Endothelial cell of umbilical vein (primary cell): ENCODE measurements around the gene LRCH1. TPM values are rescaled to one million over a fixed set of nuclear protein-coding genes. Genes with fewer than 3 reads are reported as not detected.
A peak's percentile ranks its signal among the peaks of the same experiment; 100 is the strongest.

Source experiments
- BruUV-seq: library from RNA; stranded (reverse); fragments of 400-500 nt; replicated peaks from 2 replicates; lab custom pipeline; 2021; lab: Mats Ljungman, UMichigan
- CTCF ChIA-PET: fragments of 300-600, 350-600 bp; sonication (Branson Sonifier 250); formaldehyde crosslinking; loops from one replicate; lab custom pipeline; 2021; ENCODE audit warnings: antibody characterized with exemption, inconsistent platforms; lab: Charles Lee
- POLR2A ChIA-PET: fragments of 300-600, 350-600 bp; sonication (Branson Sonifier 250); formaldehyde crosslinking; loops from one replicate; lab custom pipeline; 2021; ENCODE audit warnings: antibody characterized with exemption, inconsistent platforms; lab: Charles Lee
- DNase-seq: peaks from one replicate; pipeline ENCODE4 v3.0.0-alpha.2; 2011; ENCODE audit warnings: low read depth, low spot score
- FAIRE-seq: peaks from 2 replicates; lab custom pipeline; 2011; peaks lifted over from hg19 to GRCh38; lab: Jason Lieb, UNC
- H2AFZ ChIP-seq: 2 replicates; pipeline ENCODE4 v1.6.0; 2012; ENCODE audit warnings: low read depth, low read length, control low read depth, inconsistent platforms
- H3K27ac ChIP-seq: 2 replicates; pipeline ENCODE4 v1.5.1; 2011; ENCODE audit warnings: low read depth, mild to moderate bottlenecking, control low read depth, low read length, moderate library complexity; ENCODE audit not compliant: insufficient read depth
- H3K27me3 ChIP-seq, 2 experiments: 2 replicates each; pipeline versions ENCODE4 v1.6.0 to v1.6.1; 2011; ENCODE audit warnings: low read length in 2 of 2, mixed read lengths in 1 of 2; ENCODE audit not compliant: control insufficient read depth in 2 of 2, insufficient read depth in 2 of 2
- H3K36me3 ChIP-seq, 2 experiments: 2 replicates in 1 of 2; 3 replicates in 1 of 2; pipeline ENCODE4 v1.5.1; 2011; ENCODE audit warnings: low read length in 2 of 2, mild to moderate bottlenecking in 1 of 2, moderate library complexity in 1 of 2; ENCODE audit not compliant: control insufficient read depth in 2 of 2, insufficient read depth in 2 of 2; ENCODE audit errors: extremely low read depth in 1 of 2
- H3K4me1 ChIP-seq: 3 replicates; pipeline ENCODE4 v1.5.1; 2011; ENCODE audit warnings: mild to moderate bottlenecking, low read length; ENCODE audit not compliant: control insufficient read depth, insufficient read depth; ENCODE audit errors: extremely low read depth
- H3K4me2 ChIP-seq: 2 replicates; pipeline ENCODE4 v1.6.1; 2011; ENCODE audit warnings: low read length, control low read depth, mixed read lengths; ENCODE audit not compliant: insufficient read depth
- H3K4me3 ChIP-seq, 3 experiments: fragments of 200-600 bp in 1 of 3; sonication (generic), shearing (Covaris generic) in 1 of 3; replicated peaks in 1 of 3; 2 replicates each; pipeline ENCODE4 v1.5.1; 2011 to 2016; ENCODE audit warnings: control low read depth in 3 of 3, low read length in 3 of 3, mild to moderate bottlenecking in 2 of 3, inconsistent platforms in 1 of 3, low read depth in 1 of 3, moderate library complexity in 1 of 3; ENCODE audit not compliant: insufficient read depth in 1 of 3
- H3K79me2 ChIP-seq: 2 replicates; pipeline ENCODE4 v1.6.0; 2012; ENCODE audit warnings: low read length, inconsistent platforms; ENCODE audit not compliant: control insufficient read depth, insufficient read depth
- H3K9ac ChIP-seq: replicated peaks from 2 replicates; pipeline ENCODE3; 2011; ENCODE audit warnings: low read length, control low read depth; ENCODE audit not compliant: insufficient read depth; ENCODE audit errors: extremely low read depth
- H3K9me1 ChIP-seq: replicated peaks from 3 replicates; pipeline ENCODE4 v1.6.0; 2011; ENCODE audit warnings: mild to moderate bottlenecking, low read length; ENCODE audit not compliant: control insufficient read depth, insufficient read depth; ENCODE audit errors: extremely low read depth
- H3K9me3 ChIP-seq: replicated peaks from 2 replicates; pipeline ENCODE4 v1.5.1; 2012; ENCODE audit warnings: low read length, inconsistent platforms; ENCODE audit not compliant: control insufficient read depth, insufficient read depth
- H4K20me1 ChIP-seq: replicated peaks from 2 replicates; pipeline ENCODE3; 2011; ENCODE audit warnings: mild to moderate bottlenecking, low read length; ENCODE audit not compliant: control insufficient read depth, insufficient read depth; ENCODE audit errors: extremely low read depth
- CTCF ChIP-seq, 2 donors: IDR thresholded peaks; 1 replicate in 1 of 2; 2 replicates in 1 of 2; pipeline ENCODE4 v1.5.1; 2011; ENCODE audit warnings: low read length in 2 of 2, mild to moderate bottlenecking in 2 of 2, moderate library complexity in 2 of 2, control low read depth in 1 of 2, inconsistent platforms in 1 of 2, low read depth in 1 of 2; ENCODE audit not compliant: insufficient read depth in 1 of 2; ENCODE audit errors: extremely low read depth in 1 of 2
- EZH2 ChIP-seq: IDR thresholded peaks from 2 replicates; pipeline ENCODE4 v1.6.1; 2012; ENCODE audit warnings: borderline replicate concordance, low read depth, mild to moderate bottlenecking, moderate library complexity, low read length, inconsistent platforms; ENCODE audit not compliant: severe bottlenecking
- FOS ChIP-seq: IDR thresholded peaks from 2 replicates; pipeline ENCODE4 v1.6.1; 2011; ENCODE audit warnings: mild to moderate bottlenecking, low read length, moderate library complexity, borderline replicate concordance; ENCODE audit not compliant: insufficient read depth
- GATA2 ChIP-seq: IDR thresholded peaks from 2 replicates; pipeline ENCODE4 v1.7.0; 2011; ENCODE audit warnings: low read depth, mild to moderate bottlenecking, moderate library complexity, mixed read lengths, low read length; ENCODE audit not compliant: insufficient read length, insufficient read depth
- JUN ChIP-seq: IDR thresholded peaks from 2 replicates; pipeline ENCODE4 v1.6.1; 2011; ENCODE audit warnings: borderline replicate concordance, low read depth; ENCODE audit not compliant: insufficient read length, insufficient read depth
- MAX ChIP-seq: IDR thresholded peaks from 2 replicates; pipeline ENCODE4 v1.6.1; 2011; ENCODE audit not compliant: insufficient read depth, insufficient read length
- MYC ChIP-seq: IDR thresholded peaks from one replicate; pipeline ENCODE4 v1.6.1; 2011; ENCODE audit warnings: mild to moderate bottlenecking, low read depth, low read length
- POLR2A ChIP-seq: IDR thresholded peaks from 2 replicates; pipeline ENCODE4 v1.6.1; 2012; ENCODE audit warnings: low read depth, mild to moderate bottlenecking, control low read depth, low read length
- POLR2AphosphoS5 ChIP-seq: IDR thresholded peaks from 2 replicates; pipeline ENCODE4 v1.6.1; 2012; ENCODE audit warnings: low read depth, mild to moderate bottlenecking, control low read depth, low read length, moderate library complexity; ENCODE audit not compliant: insufficient read depth
- dilution Hi-C: fragments of 300-500 bp; cut with MboI; formaldehyde crosslinking; loops from one replicate; pipeline ENCODE4 v1.15.0; 2019; ENCODE audit warnings: low sequenced_read_pairs; ENCODE audit not compliant: extremely low pct_ligation_motif_present
- intact Hi-C: fragments of 100-400 bp; cut with micrococcal nuclease; formaldehyde crosslinking; loops from one replicate; pipeline ENCODE4 v1.10.0; 2022
- polyA plus RNA-seq, 4 experiments: library from polyadenylated mRNA; depleted of rRNA in 3 of 4; stranded (reverse) in 3 of 4; unstranded in 1 of 4; fragments of >200 nt; gene quantifications; 2 replicates each; pipeline versions ENCODE4 v1.2.1 to v1.2.3, GENCODE V29; 2011 to 2012; ENCODE audit warnings: missing spikeins in 1 of 4
- total RNA-seq: library from RNA; stranded (reverse); gene quantifications from 2 replicates; pipeline ENCODE4 v1.2.3, GENCODE V29; 2021

The LRCH1 gene
- total and polyA plus RNA-seq, 2 donors (not counting 3 experiments of a cell fraction or from before 2014, with no cell fraction given): 5.4 to 16.5 TPM

GRCh38 chr13:46662690-46663089 is 109.7 kb downstream of the LRCH1 start:
- no peak overlapping the region for H3K4me3 ChIP-seq
- peak overlapping the region; percentile 12 for H3K4me2 ChIP-seq
- no peaks in the 10 kb centered on the region for H3K9me1 ChIP-seq
- H3K9me3 ChIP-seq: no peaks in the 10 kb centered on the region
- H3K79me2 ChIP-seq: peaks cover 17% of the 10 kb centered on the region
- H4K20me1 ChIP-seq: no peaks in the 10 kb centered on the region
- H3K27ac ChIP-seq: peak overlapping the region; percentile 46
- FAIRE-seq (no peak), DNase-seq (no peak)
- no peaks in the 10 kb centered on the region for H3K27me3 ChIP-seq
- POLR2A ChIA-PET: no interaction called here
- peaks cover 37% of the 10 kb centered on the region for H3K4me1 ChIP-seq
- no TSS peak for BruUV-seq
- H3K36me3 ChIP-seq: no peaks in the 10 kb centered on the region
- TF ChIP-seq FOS: no peak
- TF ChIP-seq CTCF (IDR thresholded peaks at IDR 0.05; ENCODE audit: extremely low read depth in 1 of 2, insufficient read depth in 1 of 2, low read depth in 1 of 2, low read length in 2 of 2): no peak
- no peak for TF ChIP-seq MYC
- no peak for TF ChIP-seq EZH2
- no peak for TF ChIP-seq MAX
- no peak for TF ChIP-seq POLR2AphosphoS5
- no peak for TF ChIP-seq JUN
- no peak for TF ChIP-seq GATA2
- no peak for TF ChIP-seq POLR2A
- intact Hi-C loops (loop anchor here (1.0 to 2.0 kb wide), 3 partner anchors 7 to 109 kb away; partner anchors contain the start of gene LRCH1), dilution Hi-C loops (no loop called here)
- CTCF ChIA-PET: interaction anchor here (0.9 to 1.9 kb wide), 4 partner anchors 8 to 110 kb away, joined by 3 to 6 read pairs (median 3); no protein-coding TSS in a partner anchor
- H3K9ac ChIP-seq: no peak overlapping the region
- H2AFZ ChIP-seq: no peak overlapping the region
